ENCODE data around the gene NF1.

NF1 gene

GRCh38 chr17:31295489-31295871 is 200.7 kb downstream of the NF1 start:
- no peak for DNase-seq (ENCODE audit: low read depth in 2 of 2)

GRCh38 chr17:31296142-31296541 is 201.4 kb downstream of the NF1 start:
- no peak for DNase-seq (ENCODE audit: low read depth in 2 of 2)

GRCh38 chr17:31297090-31297489 is 202.3 kb downstream of the NF1 start, which contains the start of gene OMG:
TSS of gene OMG (minus strand) at chr17:31297239. CDS start at chr17:31296331, 908 bp downstream.
- no peak for DNase-seq (ENCODE audit: low read depth in 2 of 2)

GRCh38 chr17:31299624-31300023 is 204.8 kb downstream of the NF1 start:
- no peak for DNase-seq (ENCODE audit: low read depth in 2 of 2)

GRCh38 chr17:31307640-31308039 is 212.9 kb downstream of the NF1 start:
- DNase-seq (ENCODE audit: low read depth in 2 of 2): no peak

- DNase-seq (ENCODE audit: low read depth in 2 of 2): no peak
These were observed 213.9 kb downstream of the NF1 start for GRCh38 chr17:31308372-31309334.

- no peak for DNase-seq (ENCODE audit: low read depth in 2 of 2)
These were observed 214.8 kb downstream of the NF1 start for GRCh38 chr17:31309556-31309955.

GRCh38 chr17:31310260-31310659 is 215.5 kb downstream of the NF1 start:
- peak in 1 of 2 donors; percentile 30 for DNase-seq (ENCODE audit: low read depth in 2 of 2)

GRCh38 chr17:31310886-31311285 is 216.1 kb downstream of the NF1 start:
- no peak for DNase-seq (ENCODE audit: low read depth in 2 of 2)

- DNase-seq (ENCODE audit: low read depth in 2 of 2): no peak
These were observed 216.7 kb downstream of the NF1 start for GRCh38 chr17:31311526-31311925.

GRCh38 chr17:31312223-31312622 is 217.4 kb downstream of the NF1 start:
- peak in 1 of 2 donors; percentile 26 for DNase-seq (ENCODE audit: low read depth in 2 of 2)

- no peak for DNase-seq (ENCODE audit: low read depth in 2 of 2)
These were observed 219.4 kb downstream of the NF1 start, which contains the start of gene EVI2B for GRCh38 chr17:31313982-31314781. TSS of gene EVI2B (minus strand) at chr17:31314054. CDS start at chr17:31305609, 8,445 bp downstream.

GRCh38 chr17:31314782-31315100 is 220.0 kb downstream of the NF1 start:
- no peak for DNase-seq (ENCODE audit: low read depth in 2 of 2)

GRCh38 chr17:31318298-31318801 is 223.6 kb downstream of the NF1 start:
- DNase-seq (ENCODE audit: low read depth in 2 of 2): peak in 1 of 2 donors; percentile 26

- DNase-seq (ENCODE audit: low read depth in 2 of 2): no peak
These were observed 224.3 kb downstream of the NF1 start for GRCh38 chr17:31318851-31319661.

- no peak for DNase-seq (ENCODE audit: low read depth in 2 of 2)
These were observed 225.5 kb downstream of the NF1 start for GRCh38 chr17:31320241-31320640.

GRCh38 chr17:31320791-31321190 is 226.0 kb downstream of the NF1 start:
- no peak for DNase-seq (ENCODE audit: low read depth in 2 of 2)

GRCh38 chr17:31321481-31321880 is 226.7 kb downstream of the NF1 start, which contains the start of gene EVI2A:
TSS of gene EVI2A (minus strand) at chr17:31321622. CDS start at chr17:31319013, 2,609 bp downstream.
- peak; percentile 74 to 83 for DNase-seq (ENCODE audit: low read depth in 2 of 2)

- no peak for DNase-seq (ENCODE audit: low read depth in 2 of 2)
These were observed 227.2 kb downstream of the NF1 start for GRCh38 chr17:31321966-31322365.

- no peak for DNase-seq (ENCODE audit: low read depth in 2 of 2)
These were observed 228.8 kb downstream of the NF1 start for GRCh38 chr17:31323551-31323950.

GRCh38 chr17:31327534-31328159 is 232.9 kb downstream of the NF1 start:
- no peak for DNase-seq (ENCODE audit: low read depth in 2 of 2)
